GM23248 (cell line): ENCODE measurements around the gene SLC18B1. TPM values are rescaled to one million over a fixed set of nuclear protein-coding genes. Genes with fewer than 3 reads are reported as not detected.

ENCODE experiments used
- DNase-seq: peaks from one replicate; pipeline ENCODE4 v3.0.0-alpha.2; 2015
- H2AFZ ChIP-seq: fragments of 200-600 bp; sonication (generic); 2 replicates; pipeline ENCODE4 v1.6.1; 2016; ENCODE audit warnings: antibody characterized with exemption
- H3F3A ChIP-seq: fragments of 200-600 bp; sonication (generic); 2 replicates; pipeline ENCODE4 v1.6.1; 2016; ENCODE audit warnings: mild to moderate bottlenecking, antibody characterized with exemption, mixed run types; ENCODE audit not compliant: insufficient read depth
- H3K27ac ChIP-seq: fragments of 200-600 bp; sonication (generic); 2 replicates; pipeline ENCODE4 v1.5.1; 2016; ENCODE audit warnings: mild to moderate bottlenecking
- H3K27me3 ChIP-seq: fragments of 200-600 bp; sonication (generic); replicated peaks from 2 replicates; pipeline ENCODE4 v1.6.1; 2016; ENCODE audit warnings: mild to moderate bottlenecking; ENCODE audit not compliant: insufficient read depth
- H3K36me3 ChIP-seq: fragments of 200-600 bp; sonication (generic); 2 replicates; pipeline ENCODE4 v1.6.1; 2016; ENCODE audit warnings: low read depth, mild to moderate bottlenecking
- H3K4me1 ChIP-seq: fragments of 200-600 bp; sonication (generic); 2 replicates; pipeline ENCODE4 v1.6.1; 2016; ENCODE audit warnings: mild to moderate bottlenecking; ENCODE audit not compliant: insufficient read depth
- H3K4me2 ChIP-seq: fragments of 200-600 bp; sonication (generic); one replicate; pipeline ENCODE4 v1.6.1; 2016; ENCODE audit warnings: mild to moderate bottlenecking; ENCODE audit not compliant: unreplicated experiment
- H3K4me3 ChIP-seq: fragments of 200-600 bp; sonication (generic); 2 replicates; pipeline ENCODE4 v1.5.1; 2016; ENCODE audit warnings: mild to moderate bottlenecking
- H3K79me2 ChIP-seq: fragments of 200-600 bp; sonication (generic); 2 replicates; pipeline ENCODE4 v1.6.1; 2016; ENCODE audit warnings: mild to moderate bottlenecking; ENCODE audit not compliant: insufficient read depth
- H3K9ac ChIP-seq: fragments of 200-600 bp; sonication (generic); 2 replicates; pipeline ENCODE4 v1.6.1; 2016; ENCODE audit warnings: mild to moderate bottlenecking
- H3K9me2 ChIP-seq: fragments of 200-600 bp; sonication (generic); 2 replicates; pipeline ENCODE4 v1.6.1; 2016; ENCODE audit warnings: mixed run types, mild to moderate bottlenecking, moderate library complexity; ENCODE audit not compliant: insufficient read depth
- H3K9me3 ChIP-seq: fragments of 200-600 bp; sonication (generic); one replicate; pipeline ENCODE4 v1.6.1; 2017; ENCODE audit warnings: low read depth
- H4K20me1 ChIP-seq: fragments of 200-600 bp; sonication (generic); 2 replicates; pipeline ENCODE4 v1.6.0; 2016; ENCODE audit not compliant: insufficient read depth
- EZH2 ChIP-seq: fragments of 200-600 bp; sonication (generic); IDR thresholded peaks from 2 replicates; pipeline ENCODE4 v1.6.1; 2018; ENCODE audit warnings: antibody characterized with exemption, mild to moderate bottlenecking; ENCODE audit not compliant: insufficient read depth, poor library complexity, severe bottlenecking
- EZH2phosphoT487 ChIP-seq: fragments of 200-600 bp; sonication (generic); IDR thresholded peaks from 2 replicates; pipeline ENCODE4 v1.6.1; 2018; ENCODE audit warnings: antibody characterized with exemption, moderate library complexity, mild to moderate bottlenecking, low read depth; ENCODE audit not compliant: insufficient read depth
- whole genome bisulfite sequencing, 2 experiments: methylation state at CpG; one replicate each; pipeline ENCODE4 v1.1.6; 2015 to 2017; ENCODE audit warnings: low lambda C conversion rate in 2 of 2, low coverage in 1 of 2; ENCODE audit errors: missing lambda C conversion rate in 2 of 2; 5-methylcytosine and 5-hydroxymethylcytosine counted together
- in situ Hi-C: fragments of 300-500 bp; cut with MboI; formaldehyde crosslinking; loops from 2 replicates; pipeline ENCODE4 v1.15.0; 2020
- polyA plus RNA-seq: library from polyadenylated mRNA; unstranded; fragments of >200 nt; fragmentation: Nextera tagmentation; extraction: Ambion mirVana; gene quantifications from 2 replicates; pipeline ENCODE4 v1.2.1, GENCODE V29; 2016
- total RNA-seq: library from RNA; depleted of rRNA; stranded (reverse); fragments of >200 nt; shearing (Covaris generic); gene quantifications from 2 replicates; pipeline ENCODE4 v1.2.3, GENCODE V29; 2014

The SLC18B1 gene
- total and polyA plus RNA-seq, 2 experiments from 2014 or later, result 4.6 to 5.8 TPM

GRCh38 chr6:132811276-132811675 is 12.8 kb upstream of the SLC18B1 start:
- Histone ChIP-seq H4K20me1 (peaks cover 14% of the 10 kb centered on the region; the same call in 1 of the 2 replicates), H2AFZ (no peak overlapping the region), H3K27ac (no peak overlapping the region), H3K27me3 (no peaks in the 10 kb centered on the region), H3K79me2 (peaks cover 19% of the 10 kb centered on the region), H3K36me3 (peaks cover 14% of the 10 kb centered on the region), H3K4me2 (no peak overlapping the region), H3F3A (peaks cover 27% of the 10 kb centered on the region), H3K9me3 (no peaks in the 10 kb centered on the region), H3K9ac (no peak overlapping the region), H3K4me3 (no peak overlapping the region), H3K4me1 (peaks cover 11% of the 10 kb centered on the region), H3K9me2 (no peaks in the 10 kb centered on the region)
- no peak for DNase-seq
- 94 to 97% methylated on average over 3 of the region's 3 CpGs for WGBS, 2 experiments
- TF ChIP-seq EZH2, result no peak
- no peak for TF ChIP-seq EZH2phosphoT487
- in situ Hi-C loops, result loop anchor here (25.0 kb wide), 2 partner anchors 524 to 1101 kb away; no protein-coding TSS in a partner anchor

- WGBS, 2 experiments, result 28 to 41% methylated on average over 2 of the region's 2 CpGs
These were observed 7.1 kb upstream of the SLC18B1 start for GRCh38 chr6:132805548-132805947.

GRCh38 chr6:132804251-132804650 is 5.8 kb upstream of the SLC18B1 start:
- Histone ChIP-seq H3K4me1 (no peaks in the 10 kb centered on the region), H2AFZ (no peak overlapping the region), H3K27me3 (no peaks in the 10 kb centered on the region), H3K27ac (no peak overlapping the region), H3K79me2 (no peaks in the 10 kb centered on the region), H3F3A (no peaks in the 10 kb centered on the region), H3K9me2 (no peaks in the 10 kb centered on the region), H4K20me1 (no peaks in the 10 kb centered on the region), H3K36me3 (no peaks in the 10 kb centered on the region), H3K4me2 (no peak overlapping the region), H3K9me3 (no peaks in the 10 kb centered on the region), H3K9ac (no peak overlapping the region), H3K4me3 (no peak overlapping the region)
- TF ChIP-seq EZH2phosphoT487 (no peak), EZH2 (no peak)
- 95 to 98% methylated on average over 1 of the region's 1 CpG for WGBS, 2 experiments
- no peak for DNase-seq
- in situ Hi-C loops, result loop anchor here (25.0 kb wide), 2 partner anchors 517 to 1108 kb away; no protein-coding TSS in a partner anchor

More at GRCh38 chr6:132805548-132805947, 7.1 kb upstream of the SLC18B1 start:
- no peaks in the 10 kb centered on the region for H3F3A ChIP-seq
- no peaks in the 10 kb centered on the region for H4K20me1 ChIP-seq
- H3K79me2 ChIP-seq, result no peaks in the 10 kb centered on the region
- H3K4me1 ChIP-seq, result no peaks in the 10 kb centered on the region
- H2AFZ ChIP-seq, result no peak overlapping the region
- no peaks in the 10 kb centered on the region for H3K27me3 ChIP-seq
- H3K27ac ChIP-seq, result no peak overlapping the region
- no peak for TF ChIP-seq EZH2phosphoT487
- TF ChIP-seq EZH2, result no peak
- no peak overlapping the region for H3K4me2 ChIP-seq
- no peaks in the 10 kb centered on the region for H3K9me2 ChIP-seq
- no peak for DNase-seq
- H3K4me3 ChIP-seq, result no peak overlapping the region
- H3K9me3 ChIP-seq, result no peaks in the 10 kb centered on the region
- H3K36me3 ChIP-seq, result no peaks in the 10 kb centered on the region
- no peak overlapping the region for H3K9ac ChIP-seq
- in situ Hi-C loops, result loop anchor here (25.0 kb wide), 2 partner anchors 518 to 1107 kb away; no protein-coding TSS in a partner anchor

GRCh38 chr6:132800656-132801055 is 2.2 kb upstream of the SLC18B1 start:
- no peak overlapping the region for H3K4me2 ChIP-seq
- H3K4me3 ChIP-seq, result no peak overlapping the region
- no peaks in the 10 kb centered on the region for H3K79me2 ChIP-seq
- H3K27me3 ChIP-seq, result no peaks in the 10 kb centered on the region
- peaks cover 4% of the 10 kb centered on the region; the same call in 1 of the 2 replicates for H3K4me1 ChIP-seq
- TF ChIP-seq EZH2phosphoT487 (no peak), EZH2 (no peak)
- no peaks in the 10 kb centered on the region for H3K9me2 ChIP-seq
- H3K9me3 ChIP-seq, result no peaks in the 10 kb centered on the region
- no peak for DNase-seq
- no peak overlapping the region for H3K9ac ChIP-seq
- H4K20me1 ChIP-seq, result no peaks in the 10 kb centered on the region
- no peak overlapping the region for H2AFZ ChIP-seq
- no peak overlapping the region for H3K27ac ChIP-seq
- H3K36me3 ChIP-seq, result no peaks in the 10 kb centered on the region
- 56 to 83% methylated on average over 1 of the region's 1 CpG for WGBS, 2 experiments
- no peaks in the 10 kb centered on the region for H3F3A ChIP-seq
- in situ Hi-C loops, result loop anchor here (25.0 kb wide), 2 partner anchors 513 to 1112 kb away; no protein-coding TSS in a partner anchor
